Uterus (tissue), 2 donors: Measurements from ENCODE around the gene LDHB.

Source experiments
- CTCF ChIP-seq, 4 experiments: fragments of 200-600 bp in 2 of 4; fragments of 450-650 bp in 2 of 4; sonication (generic) in 2 of 4; IDR thresholded peaks; one replicate each; pipeline ENCODE4 v1.5.1; 2016 to 2019; ENCODE audit warnings: antibody characterized with exemption in 4 of 4, mild to moderate bottlenecking in 2 of 4, moderate library complexity in 1 of 4
- POLR2A ChIP-seq, 2 donors: fragments of 450-650 bp; IDR thresholded peaks; one replicate each; pipeline ENCODE4 v1.6.1; 2016; ENCODE audit warnings: antibody characterized with exemption in 2 of 2, mild to moderate bottlenecking in 1 of 2, moderate library complexity in 1 of 2

GRCh38 chr12:21666722-21667121 lies 9.1 kb upstream of the LDHB start:
- no peak for TF ChIP-seq CTCF (IDR thresholded peaks at IDR 0.05)
- no peak for TF ChIP-seq POLR2A (IDR thresholded peaks at IDR 0.05)
